ENCODE data around the gene ZBTB44. TPM values are rescaled to one million over a fixed set of nuclear protein-coding genes. Genes with fewer than 3 reads are reported as not detected.

The ZBTB44 gene
- total and polyA plus RNA-seq, 11 donors = 9.7 to 56.3 (median 37.2) TPM

GRCh38 chr11:130347261-130347660 lies 32.5 kb upstream of the ZBTB44 start:
- intact Hi-C loops (cut with DNase I) = no loop called here
- no peaks in the 10 kb centered on the region for H3K4me1 ChIP-seq
- 60 to 72% (median 65%) methylated on average over 1 of the region's 1 CpG for WGBS, 4 donors

DNA sequence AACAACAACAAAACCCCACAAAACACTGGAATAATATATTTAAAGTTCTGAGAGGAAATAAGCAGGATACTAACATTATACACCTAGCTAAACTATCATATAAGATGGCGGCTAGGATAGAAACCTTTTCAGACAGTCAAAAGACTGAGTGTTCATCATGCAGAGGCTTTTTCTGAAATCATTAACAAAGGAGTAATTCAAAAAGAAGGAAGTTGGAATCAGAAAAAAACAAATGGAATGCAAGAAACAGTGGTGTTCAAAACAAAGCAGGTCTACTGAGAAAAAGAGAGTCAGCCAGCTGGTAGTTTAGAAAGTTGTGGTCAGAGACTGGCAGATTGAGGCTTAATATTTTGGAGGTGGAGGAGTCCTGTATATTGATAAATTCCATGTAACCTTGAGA lies 30.1 kb upstream of the ZBTB44 start:
- ATAC-seq = no peak
- TF ChIP-seq CTCF (IDR thresholded peaks at IDR 0.05) = no peak
- no peak for TF ChIP-seq POLR2A (IDR thresholded peaks at IDR 0.05)
- no peaks in the 10 kb centered on the region for H3K36me3 ChIP-seq
- no peak for DNase-seq
- intact Hi-C loops (cut with DNase I) = no loop called here
- WGBS, 4 donors = 91 to 99% (median 91%) methylated on average over 1 of the region's 1 CpG
- H3K4me1 ChIP-seq = no peaks in the 10 kb centered on the region
- H3K4me3 ChIP-seq = no peak overlapping the region
- no peaks in the 10 kb centered on the region for H3K27me3 ChIP-seq
- H3K9me3 ChIP-seq = peaks cover 0 to 11% (median 0%) of the 10 kb centered on the region in 12 donors
- H3K27ac ChIP-seq = no peak overlapping the region

More at GRCh38 chr11:130347261-130347660, 32.5 kb upstream of the ZBTB44 start:
- DNase-seq (no peak), ATAC-seq (no peak)
- no peak overlapping the region for H3K27ac ChIP-seq
- TF ChIP-seq POLR2A (IDR thresholded peaks at IDR 0.05) (no peak), CTCF (IDR thresholded peaks at IDR 0.05) (no peak)
- H3K36me3 ChIP-seq = no peaks in the 10 kb centered on the region
- H3K9me3 ChIP-seq = peaks cover 0 to 3% (median 0%) of the 10 kb centered on the region in 12 donors
- no peaks in the 10 kb centered on the region for H3K27me3 ChIP-seq
- no peak overlapping the region for H3K4me3 ChIP-seq

DNA sequence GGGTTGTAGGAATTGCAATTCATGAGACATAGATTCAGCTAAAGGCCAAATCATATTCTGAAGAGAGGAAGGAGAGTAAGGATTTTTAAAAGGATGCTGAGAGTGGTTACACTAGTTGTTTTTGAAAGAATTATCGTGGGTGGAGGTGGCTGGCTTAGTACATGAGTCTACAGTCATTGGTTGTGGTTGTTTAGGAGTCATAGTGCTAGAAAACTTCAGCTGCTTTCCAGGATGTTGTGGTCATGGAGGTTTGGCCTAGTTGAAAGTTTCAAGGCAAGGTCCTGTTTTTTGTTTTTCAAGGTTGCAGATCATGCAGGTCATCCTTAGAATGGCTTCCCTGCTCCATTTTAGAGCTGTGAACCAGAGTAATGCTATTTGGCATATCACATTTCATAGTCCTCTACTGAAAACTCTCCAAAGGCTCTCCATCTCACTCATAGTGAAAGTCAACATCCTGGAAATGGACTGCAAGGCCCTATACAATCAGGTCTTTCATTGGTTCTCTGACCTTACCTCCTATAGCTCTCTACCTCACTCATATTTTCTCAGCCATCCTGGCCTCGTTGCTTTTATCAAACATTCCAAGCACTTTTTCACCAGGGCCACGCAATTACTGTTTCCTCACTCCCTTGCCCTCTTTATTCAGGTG lies 26.1 kb upstream of the ZBTB44 start:
- Histone ChIP-seq H3K27me3 (no peaks in the 10 kb centered on the region), H3K27ac (no peak overlapping the region), H3K4me3 (no peak overlapping the region), H3K36me3 (no peaks in the 10 kb centered on the region), H3K9me3 (peaks cover 0 to 11% (median 0%) of the 10 kb centered on the region in 12 donors), H3K4me1 (no peaks in the 10 kb centered on the region)
- DNase-seq = no peak
- intact Hi-C loops (cut with DNase I) = no loop called here
- 68 to 76% (median 70%) methylated on average over 3 of the region's 3 CpGs for WGBS, 4 donors
- TF ChIP-seq POLR2A (IDR thresholded peaks at IDR 0.05) (no peak), CTCF (IDR thresholded peaks at IDR 0.05) (no peak)
- no peak for ATAC-seq

GRCh38 chr11:130338667-130339066 lies 23.9 kb upstream of the ZBTB44 start:
- peaks cover 0 to 11% (median 0%) of the 10 kb centered on the region in 12 donors for H3K9me3 ChIP-seq
- H3K27ac ChIP-seq = no peak overlapping the region
- 92 to 96% (median 94%) methylated on average over 3 of the region's 3 CpGs for WGBS, 4 donors
- no peak overlapping the region for H3K4me3 ChIP-seq
- intact Hi-C loops (cut with DNase I) = no loop called here
- DNase-seq (no peak), ATAC-seq (no peak)
- no peaks in the 10 kb centered on the region for H3K27me3 ChIP-seq
- no peak for TF ChIP-seq CTCF (IDR thresholded peaks at IDR 0.05)
- no peak for TF ChIP-seq POLR2A (IDR thresholded peaks at IDR 0.05)
- no peaks in the 10 kb centered on the region for H3K36me3 ChIP-seq
- H3K4me1 ChIP-seq = no peaks in the 10 kb centered on the region
